HEK293 (cell line): ENCODE results near the gene CCBE1.

Experiments used
- ATF2 ChIP-seq: fragments of 450-650 bp; formaldehyde crosslinking; IDR thresholded peaks from 2 replicates; pipeline ENCODE4 v1.5.1; 2016; ENCODE audit warnings: missing biosample characterization, missing genetic modification characterization, low read depth
- CTCF ChIP-seq: fragments of 450-650 bp; formaldehyde crosslinking; IDR thresholded peaks from 2 replicates; pipeline ENCODE4 v1.5.1; 2016; ENCODE audit warnings: missing biosample characterization, missing genetic modification characterization
- ELK4 ChIP-seq: IDR thresholded peaks from 2 replicates; pipeline ENCODE4 v1.6.1; 2011; ENCODE audit warnings: mild to moderate bottlenecking, low read depth, low read length, borderline replicate concordance
- PATZ1 ChIP-seq: fragments of 450-650 bp; formaldehyde crosslinking; IDR thresholded peaks from 2 replicates; pipeline ENCODE4 v1.5.1; 2016; ENCODE audit warnings: missing biosample characterization, missing genetic modification characterization
- PBX3 ChIP-seq: sonication (generic); formaldehyde crosslinking; IDR thresholded peaks from 2 replicates; pipeline ENCODE4 v1.8.1; 2022; ENCODE audit warnings: mild to moderate bottlenecking, moderate library complexity, missing genetic modification reagents
- SP2 ChIP-seq: fragments of 450-650 bp; formaldehyde crosslinking; IDR thresholded peaks from 2 replicates; pipeline ENCODE4 v1.5.1; 2016; ENCODE audit warnings: missing biosample characterization, missing genetic modification characterization
- WT1 ChIP-seq: fragments of 450-650 bp; formaldehyde crosslinking; IDR thresholded peaks from 2 replicates; pipeline ENCODE4 v1.5.1; 2016; ENCODE audit warnings: missing biosample characterization, missing genetic modification characterization
- ZFP41 ChIP-seq: fragments of 450-650 bp; formaldehyde crosslinking; IDR thresholded peaks from 2 replicates; pipeline ENCODE4 v1.5.1; 2016; ENCODE audit warnings: missing biosample characterization, missing genetic modification characterization, borderline replicate concordance
- ZNF140 ChIP-seq: fragments of 450-650 bp; formaldehyde crosslinking; IDR thresholded peaks from 2 replicates; pipeline ENCODE4 v1.5.1; 2016; ENCODE audit warnings: missing biosample characterization, missing genetic modification characterization
- ZNF274 ChIP-seq, 2 experiments: fragments of 200-500 bp in 1 of 2; fragments of 450-650 bp in 1 of 2; sonication (Bioruptor generic) in 1 of 2; formaldehyde crosslinking in 1 of 2; IDR thresholded peaks; 2 replicates each; pipeline versions ENCODE4 v1.5.1 to v1.6.1; 2014 to 2016; ENCODE audit warnings: borderline replicate concordance in 1 of 2, inconsistent platforms in 1 of 2, low read length in 1 of 2, missing biosample characterization in 1 of 2, missing genetic modification characterization in 1 of 2
- ZNF302 ChIP-seq: fragments of 450-650 bp; formaldehyde crosslinking; IDR thresholded peaks from 2 replicates; pipeline ENCODE4 v1.5.1; 2016; ENCODE audit warnings: missing biosample characterization, missing genetic modification characterization, low read depth
- ZNF549 ChIP-seq: fragments of 450-650 bp; IDR thresholded peaks from 2 replicates; pipeline ENCODE4 v1.5.1; 2018; ENCODE audit warnings: missing biosample characterization, missing genetic modification characterization, mild to moderate bottlenecking, inconsistent platforms, moderate library complexity
- ZNF843 ChIP-seq: fragments of 450-650 bp; formaldehyde crosslinking; IDR thresholded peaks from 2 replicates; pipeline ENCODE4 v1.5.1; 2016; ENCODE audit warnings: missing biosample characterization, missing genetic modification characterization

- TF ChIP-seq ZNF140 (tag by site-specific recombination) (no peak), ZNF302 (tag by site-specific recombination) (no peak), ZNF274 (IDR thresholded peaks at IDR 0.05; ENCODE audit: low read length) (no peak), ZNF274 (tag by site-specific recombination; IDR thresholded peaks at IDR 0.05; ENCODE audit: borderline replicate concordance) (no peak), CTCF (no peak), ATF2 (tag by site-specific recombination) (no peak), ELK4 (no peak), PBX3 (no peak), ZFP41 (tag by site-specific recombination) (no peak), PATZ1 (tag by site-specific recombination) (no peak), ZNF549 (tag by site-specific recombination) (no peak), SP2 (tag by site-specific recombination) (no peak), ZNF843 (tag by site-specific recombination) (no peak), WT1 (tag by site-specific recombination) (no peak)
These were observed 83.3 kb downstream of the CCBE1 start for GRCh38 chr18:59613903-59614302.
